C4-2B (cell line): ENCODE measurements around the gene BGLAP.
"Not testable (repeated sequence)": the region's sequence is repeated elsewhere in the genome, so short reads cannot be mapped to it uniquely, and the experiment has no call there.

Experiments used
- H3K27ac ChIP-seq: fragments of 450-650 bp; 2 replicates; pipeline ENCODE4 v1.5.1; 2017
- ZFX ChIP-seq: fragments of 450-650 bp; IDR thresholded peaks from 2 replicates; pipeline ENCODE4 v1.6.1; 2017
- TF ChIP-seq, protein P1 (sequence below): fragments of 450-650 bp; conservative IDR thresholded peaks from 2 replicates; pipeline ENCODE4 v1.5.1; 2017; ENCODE audit warnings: mild to moderate bottlenecking

The BGLAP gene

DNA sequence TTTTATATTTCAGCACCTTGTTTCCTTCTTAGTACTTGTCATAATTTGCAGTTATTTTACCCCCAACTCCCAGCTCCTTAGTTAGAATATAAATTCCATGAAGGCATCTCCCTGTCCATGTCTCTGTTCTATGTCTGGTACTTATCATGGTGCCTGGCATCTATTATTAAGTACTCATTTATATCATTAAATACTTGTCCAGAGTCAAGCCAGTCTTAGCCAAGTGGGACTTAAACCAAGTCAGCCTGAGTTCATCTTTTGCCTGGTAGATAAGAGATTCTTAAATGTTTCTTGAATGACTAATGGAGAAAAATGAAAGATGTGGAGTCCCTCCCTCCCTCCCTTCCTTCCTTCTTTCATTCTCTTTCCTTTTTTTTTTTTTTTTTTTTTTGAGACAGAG lies 38.7 kb upstream of the BGLAP start:
- no peak overlapping the region for H3K27ac ChIP-seq

GRCh38 chr1:156204686-156205085 lies 37.3 kb upstream of the BGLAP start:
- no peak overlapping the region for H3K27ac ChIP-seq
- TF ChIP-seq, protein P1, sequence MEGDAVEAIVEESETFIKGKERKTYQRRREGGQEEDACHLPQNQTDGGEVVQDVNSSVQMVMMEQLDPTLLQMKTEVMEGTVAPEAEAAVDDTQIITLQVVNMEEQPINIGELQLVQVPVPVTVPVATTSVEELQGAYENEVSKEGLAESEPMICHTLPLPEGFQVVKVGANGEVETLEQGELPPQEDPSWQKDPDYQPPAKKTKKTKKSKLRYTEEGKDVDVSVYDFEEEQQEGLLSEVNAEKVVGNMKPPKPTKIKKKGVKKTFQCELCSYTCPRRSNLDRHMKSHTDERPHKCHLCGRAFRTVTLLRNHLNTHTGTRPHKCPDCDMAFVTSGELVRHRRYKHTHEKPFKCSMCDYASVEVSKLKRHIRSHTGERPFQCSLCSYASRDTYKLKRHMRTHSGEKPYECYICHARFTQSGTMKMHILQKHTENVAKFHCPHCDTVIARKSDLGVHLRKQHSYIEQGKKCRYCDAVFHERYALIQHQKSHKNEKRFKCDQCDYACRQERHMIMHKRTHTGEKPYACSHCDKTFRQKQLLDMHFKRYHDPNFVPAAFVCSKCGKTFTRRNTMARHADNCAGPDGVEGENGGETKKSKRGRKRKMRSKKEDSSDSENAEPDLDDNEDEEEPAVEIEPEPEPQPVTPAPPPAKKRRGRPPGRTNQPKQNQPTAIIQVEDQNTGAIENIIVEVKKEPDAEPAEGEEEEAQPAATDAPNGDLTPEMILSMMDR, result no peak
- TF ChIP-seq ZFX, result no peak

More for the DNA sequence above, 38.7 kb upstream of the BGLAP start:
- TF ChIP-seq, protein P1, result no peak
- no peak for TF ChIP-seq ZFX

DNA sequence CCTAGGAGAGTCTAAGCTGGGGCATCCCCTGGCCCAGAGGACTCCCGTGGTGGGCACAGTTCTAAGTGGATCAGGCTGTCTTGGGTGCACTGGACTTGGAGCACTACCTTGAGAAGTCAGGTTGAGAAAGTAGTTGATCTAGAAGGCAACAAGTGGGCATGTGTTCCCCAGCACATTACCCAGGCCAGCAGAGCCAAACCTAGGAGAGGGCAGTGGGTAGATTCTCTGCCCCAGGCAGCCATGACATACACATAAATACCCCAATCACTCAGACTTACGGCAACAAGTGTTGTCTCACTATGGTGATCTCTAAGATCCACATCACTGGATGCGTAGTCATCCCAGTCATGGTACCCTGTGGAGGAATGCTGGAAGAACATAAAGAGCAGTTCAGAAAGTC lies 30.7 kb upstream of the BGLAP start:
- H3K27ac ChIP-seq, result no peak overlapping the region
- TF ChIP-seq, protein P1, result no peak
- no peak for TF ChIP-seq ZFX

DNA sequence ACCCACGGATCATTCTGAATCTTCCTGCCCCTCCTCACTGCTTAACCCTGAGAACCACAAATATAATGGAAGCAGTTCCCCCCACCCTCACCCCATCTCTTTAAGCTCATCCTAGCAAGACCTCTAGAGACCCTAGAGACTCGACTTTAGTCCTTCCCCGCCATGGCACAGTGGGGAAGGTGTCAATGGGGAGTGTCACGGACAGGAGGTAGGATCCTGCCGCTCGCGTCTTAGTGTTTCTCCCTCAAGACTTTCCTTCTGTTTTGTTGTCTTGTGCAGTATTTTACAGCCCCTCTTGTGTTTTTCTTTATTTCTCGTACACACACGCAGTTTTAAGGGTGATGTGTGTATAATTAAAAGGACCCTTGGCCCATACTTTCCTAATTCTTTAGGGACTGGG lies 29.9 kb upstream of the BGLAP start:
- peak overlapping the region; percentile 92 for H3K27ac ChIP-seq
- no peak for TF ChIP-seq ZFX
- TF ChIP-seq, protein P1, result no peak

DNA sequence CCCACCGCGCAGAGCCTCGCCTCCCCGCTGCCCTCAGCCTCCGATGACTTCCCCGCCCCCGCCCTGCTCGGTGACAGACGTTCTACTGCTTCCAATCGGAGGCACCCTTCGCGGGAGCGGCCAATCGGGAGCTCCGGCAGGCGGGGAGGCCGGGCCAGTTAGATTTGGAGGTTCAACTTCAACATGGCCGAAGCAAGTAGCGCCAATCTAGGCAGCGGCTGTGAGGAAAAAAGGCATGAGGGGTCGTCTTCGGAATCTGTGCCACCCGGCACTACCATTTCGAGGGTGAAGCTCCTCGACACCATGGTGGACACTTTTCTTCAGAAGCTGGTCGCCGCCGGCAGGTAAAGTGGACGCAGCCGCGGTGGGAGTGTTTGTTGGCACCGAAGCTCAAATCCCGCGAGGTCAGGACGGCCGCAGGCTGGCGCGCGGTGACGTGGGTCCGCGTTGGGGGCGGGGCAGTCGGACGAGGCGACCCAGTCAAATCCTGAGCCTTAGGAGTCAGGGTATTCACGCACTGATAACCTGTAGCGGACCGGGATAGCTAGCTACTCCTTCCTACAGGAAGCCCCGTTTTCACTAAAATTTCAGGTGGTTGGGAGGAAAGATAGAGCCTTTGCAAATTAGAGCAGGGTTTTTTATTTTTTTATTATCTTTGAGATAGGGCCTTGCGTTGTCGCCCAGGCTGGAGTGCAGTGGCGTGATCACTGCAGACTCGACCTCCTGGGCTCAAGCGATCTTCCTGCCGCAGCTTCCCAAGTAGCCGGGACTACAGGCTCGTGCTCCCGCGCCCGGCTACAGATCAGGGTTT lies 28.9 kb upstream of the BGLAP start, which contains the start of gene PMF1:
Gene PMF1, plus strand, starts transcription at position 175 of the 811 bp plus-strand sequence. Its CDS starts 9 bp downstream, at position 184.
- TF ChIP-seq, protein P1, result no peak
- no peak for TF ChIP-seq ZFX

DNA sequence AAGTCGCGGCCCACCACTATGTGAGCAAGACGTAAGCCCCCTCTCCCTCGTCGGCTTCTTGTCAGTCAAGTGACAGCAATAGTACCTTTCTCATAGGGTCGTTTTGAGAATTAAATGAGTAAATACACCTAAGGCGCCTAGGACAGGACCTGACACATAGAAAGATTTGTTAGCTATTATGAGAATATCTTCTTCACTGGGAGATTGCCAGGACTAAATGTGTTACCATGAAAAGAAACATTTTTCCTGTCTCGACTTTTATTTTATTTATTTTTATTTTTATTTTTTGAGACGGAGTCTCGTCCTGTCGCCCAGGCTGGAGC lies 28.4 kb upstream of the BGLAP start:
- no peak for TF ChIP-seq ZFX
- TF ChIP-seq, protein P1, result no peak
- H3K27ac ChIP-seq, result peak overlapping the region; percentile 92

More for the DNA sequence above, 28.9 kb upstream of the BGLAP start, which contains the start of gene PMF1:
- H3K27ac ChIP-seq, result peak within 1 kb of the TSS; percentile 92

GRCh38 chr1:156214024-156214748 lies 27.8 kb upstream of the BGLAP start:
- TF ChIP-seq, protein P1, result no peak
- TF ChIP-seq ZFX, result no peak
- peak overlapping the region; percentile 92 for H3K27ac ChIP-seq

DNA sequence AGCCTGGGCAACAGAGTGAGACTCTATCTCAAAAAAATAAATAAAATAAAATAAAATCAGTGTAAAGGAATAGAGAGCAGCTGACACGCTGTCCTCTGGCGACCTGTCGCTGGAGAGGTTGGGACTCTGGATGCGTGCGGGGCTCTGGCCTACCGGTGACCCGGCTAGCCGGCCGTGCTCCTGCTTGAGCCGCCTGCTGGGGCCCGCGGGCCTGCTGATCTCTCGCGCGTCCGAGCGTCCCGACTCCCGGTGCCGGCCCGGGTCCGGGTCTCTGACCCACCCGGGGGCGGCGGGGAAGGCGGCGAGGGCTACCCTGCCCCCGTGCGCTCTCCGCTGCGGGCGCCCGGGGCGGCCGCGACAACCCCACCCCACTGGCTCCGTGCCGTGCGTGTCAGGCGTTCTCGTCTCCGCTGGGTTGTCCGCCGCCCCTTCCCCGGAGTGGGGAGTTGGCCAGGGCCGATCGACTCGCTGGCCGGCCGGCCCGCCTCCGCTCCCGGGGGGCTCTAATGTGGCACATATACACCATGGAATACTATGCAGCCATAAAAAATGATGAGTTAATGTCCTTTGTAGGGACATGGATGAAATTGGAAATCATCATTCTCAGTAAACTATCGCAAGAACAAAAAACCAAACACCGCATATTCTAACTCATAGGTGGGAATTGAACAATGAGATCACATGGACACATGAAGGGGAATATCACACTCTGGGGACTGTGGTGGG lies 25.5 kb upstream of the BGLAP start:
- not testable (repeated sequence) for H3K27ac ChIP-seq
